PFSK-1 (cell line): ENCODE results near the gene LRFN4.

Source experiments
- FOXP2 ChIP-seq: optimal IDR thresholded peaks from 2 replicates; pipeline ENCODE3; 2011; ENCODE audit warnings: borderline replicate concordance, control low read depth, inconsistent platforms; ENCODE audit not compliant: insufficient read depth; ENCODE audit errors: extremely low read length, extremely low read depth
- POLR2AphosphoS5 ChIP-seq: IDR thresholded peaks from 2 replicates; pipeline ENCODE4 v1.6.1; 2012; ENCODE audit warnings: low read depth, mild to moderate bottlenecking, control low read depth, low read length, moderate library complexity
- REST ChIP-seq, 2 experiments: IDR thresholded peaks; 2 replicates each; pipeline versions ENCODE4 v1.6.1 to v1.8.0; 2011 to 2012; ENCODE audit warnings: low read depth in 2 of 2, low read length in 2 of 2, control low read depth in 1 of 2, inconsistent platforms in 1 of 2, mild to moderate bottlenecking in 1 of 2, moderate library complexity in 1 of 2; ENCODE audit not compliant: insufficient read depth in 1 of 2
- SIN3A ChIP-seq: IDR thresholded peaks from 2 replicates; pipeline ENCODE4 v1.6.1; 2012; ENCODE audit warnings: mild to moderate bottlenecking, low read length, moderate library complexity, borderline replicate concordance; ENCODE audit not compliant: insufficient read depth
- TAF1 ChIP-seq: IDR thresholded peaks from 2 replicates; pipeline ENCODE4 v1.6.1; 2012; ENCODE audit warnings: low read length, control low read depth, borderline replicate concordance; ENCODE audit not compliant: insufficient read depth

- TF ChIP-seq REST (IDR thresholded peaks at IDR 0.05; ENCODE audit: insufficient read depth in 1 of 2, low read depth in 2 of 2, low read length in 2 of 2): no peak
- TF ChIP-seq TAF1: no peak
- TF ChIP-seq POLR2AphosphoS5: no peak
- no peak for TF ChIP-seq SIN3A
- TF ChIP-seq FOXP2: no peak
Observed at GRCh38 chr11:66823700-66824099, 33.2 kb upstream of the LRFN4 start.
